GM18498 (cell line): ENCODE results near the gene BNIP5.

Experiments
- ATAC-seq: cut with Tn5 transposase; IDR thresholded peaks from one replicate; pipeline ENCODE4 v1.9.1; 2021; ENCODE audit warnings: mild to moderate bottlenecking, moderate library complexity; ENCODE audit not compliant: unreplicated experiment

The BNIP5 gene

DNA sequence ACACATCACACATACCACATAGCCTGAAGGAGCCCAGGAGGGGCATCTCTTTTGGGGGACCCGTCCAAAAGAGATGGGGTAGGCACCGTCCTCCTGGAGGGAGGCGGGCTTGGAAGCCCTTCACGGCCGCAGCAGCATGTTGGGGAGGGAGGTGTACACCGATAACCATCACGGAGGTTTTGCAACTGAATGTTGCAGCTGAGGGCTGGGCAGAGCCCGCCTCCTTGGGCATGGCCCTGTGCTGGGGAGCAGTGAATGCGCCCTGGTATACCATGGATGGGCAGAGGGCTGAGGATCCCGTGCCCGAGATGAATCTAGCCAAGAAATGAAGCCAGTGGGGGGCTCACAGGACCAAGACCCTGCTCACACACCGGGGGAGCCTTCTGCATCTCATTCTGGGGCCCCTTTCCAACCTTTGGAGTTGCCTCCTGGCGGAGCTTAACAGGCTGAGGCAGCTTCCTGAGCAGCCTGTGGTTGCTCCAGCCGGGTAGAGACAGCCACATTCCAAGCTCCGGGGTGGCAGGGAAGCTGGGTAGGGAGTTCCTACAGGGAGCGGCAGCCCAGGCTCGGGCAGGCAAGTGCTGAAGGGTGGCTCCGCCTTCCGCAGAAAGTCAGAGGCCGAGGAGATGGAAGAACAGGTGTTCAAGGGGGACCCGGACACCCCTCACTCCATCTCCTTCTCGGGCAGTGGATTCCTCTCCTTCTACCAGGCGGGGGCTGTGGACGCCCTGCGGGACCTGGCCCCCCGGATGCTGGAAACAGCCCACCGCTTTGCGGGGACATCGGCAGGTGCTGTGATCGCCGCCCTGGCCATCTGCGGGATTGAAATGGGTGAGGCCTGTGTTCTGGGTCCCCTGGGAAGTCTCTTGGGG, 66.6 kb downstream of the BNIP5 start, which contains the start of gene PNPLA1:
TSS of gene PNPLA1 (plus strand) at position 227 of the 872 bp plus-strand sequence. CDS start at position 627, 400 bp downstream.
- no peak for ATAC-seq

DNA sequence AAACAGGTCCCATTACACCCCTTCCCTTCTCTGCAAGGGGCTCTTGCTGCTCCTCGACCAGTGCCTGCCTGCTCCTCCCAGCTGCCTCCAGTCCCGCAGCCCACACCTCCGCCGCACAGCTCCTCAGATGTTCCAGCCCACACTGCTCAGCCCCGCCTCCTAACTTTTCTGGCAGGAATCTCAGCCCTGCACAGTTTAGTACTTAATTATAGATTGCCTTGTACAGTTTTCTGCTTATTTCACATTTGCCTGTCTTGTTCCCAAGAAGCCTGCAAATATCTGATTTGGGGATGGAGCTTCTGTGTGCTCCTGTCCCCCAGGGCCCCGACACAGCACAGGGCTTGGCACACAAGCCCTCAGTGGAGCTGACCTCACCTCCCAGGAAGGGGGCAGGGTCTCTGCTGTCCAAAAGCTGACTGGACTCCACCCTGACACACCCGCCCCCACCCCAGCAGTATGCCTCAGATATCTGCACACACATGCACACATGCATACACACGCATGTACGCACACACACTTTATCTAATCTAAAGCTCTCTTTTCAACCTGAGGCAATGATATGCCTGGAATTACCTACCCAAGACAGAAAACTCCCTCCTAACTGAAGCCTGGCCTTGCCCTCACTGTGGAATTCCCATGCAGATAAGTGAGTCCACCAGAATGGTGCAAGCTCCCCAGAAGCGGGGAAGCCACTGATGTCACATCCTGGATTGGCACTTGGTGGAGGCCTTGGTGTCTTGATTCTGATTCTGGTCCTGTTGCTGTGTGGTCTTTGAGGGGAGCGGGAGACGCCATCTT, 68.0 kb downstream of the BNIP5 start:
- ATAC-seq: no peak

DNA sequence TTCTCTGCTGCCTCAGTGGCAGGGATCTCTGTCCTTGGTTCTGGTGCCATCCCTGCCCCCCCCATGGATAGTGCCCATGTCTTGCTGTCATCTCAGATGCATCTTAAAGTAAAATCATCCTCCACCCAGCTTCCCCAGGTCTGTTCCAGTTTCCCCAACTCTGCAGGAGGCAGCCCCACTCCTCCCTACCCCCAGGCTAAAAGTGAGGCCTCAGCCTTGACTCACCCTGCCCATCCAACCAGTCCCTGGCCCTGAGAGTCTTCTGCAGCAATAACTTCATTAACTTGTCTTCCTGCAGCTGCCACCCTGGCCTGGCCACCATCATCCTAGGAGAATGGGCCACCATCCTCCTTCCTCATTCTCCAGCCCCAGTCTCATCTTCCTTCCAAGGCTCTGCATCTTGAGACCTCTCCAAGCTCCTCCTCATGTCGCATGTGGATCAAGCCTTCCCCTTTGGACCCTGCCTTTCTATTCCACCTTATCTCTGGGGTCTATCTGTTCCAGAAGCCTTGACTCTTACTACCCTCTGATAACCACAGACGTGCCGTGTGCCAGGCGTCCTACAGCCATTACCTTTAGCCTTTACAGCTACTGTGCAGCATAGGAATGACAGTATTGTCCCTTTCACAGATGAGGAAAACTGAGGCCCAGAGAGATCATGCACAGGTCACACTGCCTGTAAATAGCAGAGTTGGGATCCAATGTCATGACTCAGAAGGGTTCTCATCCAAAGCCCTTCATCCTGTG, 68.8 kb downstream of the BNIP5 start:
- ATAC-seq: no peak

DNA sequence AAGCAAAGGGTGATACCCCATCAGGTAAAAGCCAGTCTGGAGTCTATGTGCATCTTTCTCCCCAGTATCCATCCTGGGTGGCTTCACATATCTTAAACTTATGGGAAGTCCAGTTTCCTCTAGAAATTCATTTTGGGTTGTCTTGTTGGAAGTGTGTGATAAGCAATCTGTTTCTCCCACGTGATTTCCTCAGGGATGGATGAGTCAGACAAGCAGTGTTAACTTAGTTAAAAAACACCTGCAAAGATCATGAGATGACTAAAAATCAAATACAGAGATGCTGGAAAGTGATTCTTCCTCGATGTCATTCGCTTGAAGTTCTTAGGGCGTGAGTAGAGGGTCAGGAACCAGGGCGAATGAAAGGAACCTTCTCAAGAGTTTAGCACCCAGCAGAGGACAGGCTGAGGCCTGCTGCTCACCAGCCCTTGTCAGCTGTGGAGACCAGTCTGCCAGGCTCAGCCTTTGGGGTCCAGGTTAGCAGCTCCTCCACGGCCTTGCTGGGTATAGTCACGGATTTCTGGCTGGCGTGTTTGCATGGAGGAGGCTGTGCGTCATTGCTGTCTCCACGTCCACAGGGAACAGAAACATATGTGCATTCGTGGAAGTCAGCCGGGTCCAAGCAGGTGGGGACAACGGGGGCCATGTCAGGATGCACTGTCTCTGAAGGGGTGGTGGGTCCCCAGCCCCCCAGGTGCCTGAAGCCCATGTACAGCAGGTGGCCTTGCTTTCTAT, 69.6 kb downstream of the BNIP5 start:
- ATAC-seq: no peak
